ENCODE measurements around the gene MRPL34.
"Not testable (repeated sequence)": the region's sequence is repeated elsewhere in the genome, so short reads cannot be mapped to it uniquely, and the experiment has no call there.

Gene MRPL34

DNA sequence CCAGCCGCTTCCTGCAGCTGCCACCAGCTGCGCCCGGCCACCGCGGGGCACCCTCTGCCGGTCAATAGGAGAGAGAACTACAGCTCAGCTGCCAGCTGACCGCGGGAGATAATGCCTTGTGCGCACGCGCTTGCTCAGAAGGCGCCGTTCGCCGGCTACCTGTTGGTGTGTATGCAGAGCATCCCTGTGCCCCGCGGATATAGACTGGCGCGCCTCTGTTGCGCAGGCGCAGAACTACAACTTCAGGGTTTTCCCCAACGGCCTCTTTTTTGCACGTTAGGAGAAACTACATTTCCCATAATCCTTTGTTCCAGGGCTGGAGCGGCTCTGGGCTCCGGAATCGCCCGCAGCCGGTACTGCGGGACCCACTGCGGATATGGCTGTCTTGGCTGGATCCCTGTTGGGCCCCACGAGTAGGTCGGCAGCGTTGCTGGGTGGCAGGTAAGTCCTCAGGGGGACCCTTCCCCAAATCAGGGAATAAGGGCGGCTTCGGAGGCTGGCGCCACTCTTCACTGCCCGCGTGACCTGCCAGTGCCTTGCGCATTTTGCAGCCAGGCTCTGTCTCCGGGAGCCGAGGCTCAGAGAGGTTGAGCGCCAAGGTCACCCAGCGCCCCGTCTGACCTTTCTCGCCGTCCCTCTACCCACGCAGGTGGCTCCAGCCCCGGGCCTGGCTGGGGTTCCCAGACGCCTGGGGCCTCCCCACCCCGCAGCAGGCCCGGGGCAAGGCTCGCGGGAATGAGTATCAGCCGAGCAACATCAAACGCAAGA is at the start of gene MRPL34:
Gene MRPL34 (plus strand): TSS at position 356 of the 768 bp plus-strand sequence. CDS start 21 bp downstream, at position 377.
- peak; percentile 75 to 88 for DNase-seq (ENCODE audit: low read depth in 2 of 2)

DNA sequence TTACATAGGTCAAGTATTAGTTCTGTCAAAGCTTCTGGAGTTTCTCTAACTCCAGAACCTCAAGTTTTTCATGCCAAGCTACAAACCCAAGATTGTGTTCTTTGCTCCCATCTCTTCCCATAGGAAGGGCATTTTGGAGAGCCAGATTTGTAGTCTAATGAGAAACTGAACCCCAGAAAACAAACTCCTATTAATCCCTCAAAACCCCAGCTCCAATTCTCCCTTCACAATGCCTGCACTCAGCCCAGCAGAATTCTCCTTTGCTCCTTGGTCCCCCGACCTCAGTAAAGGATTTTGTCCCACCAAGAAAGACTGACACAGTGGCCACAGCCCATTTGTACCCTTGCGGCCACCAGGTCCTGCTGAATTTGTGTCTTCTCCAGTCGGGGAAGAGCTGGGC is 49.5 kb upstream of the MRPL34 start:
- DNase-seq (ENCODE audit: low read depth in 2 of 2): no peak

DNA sequence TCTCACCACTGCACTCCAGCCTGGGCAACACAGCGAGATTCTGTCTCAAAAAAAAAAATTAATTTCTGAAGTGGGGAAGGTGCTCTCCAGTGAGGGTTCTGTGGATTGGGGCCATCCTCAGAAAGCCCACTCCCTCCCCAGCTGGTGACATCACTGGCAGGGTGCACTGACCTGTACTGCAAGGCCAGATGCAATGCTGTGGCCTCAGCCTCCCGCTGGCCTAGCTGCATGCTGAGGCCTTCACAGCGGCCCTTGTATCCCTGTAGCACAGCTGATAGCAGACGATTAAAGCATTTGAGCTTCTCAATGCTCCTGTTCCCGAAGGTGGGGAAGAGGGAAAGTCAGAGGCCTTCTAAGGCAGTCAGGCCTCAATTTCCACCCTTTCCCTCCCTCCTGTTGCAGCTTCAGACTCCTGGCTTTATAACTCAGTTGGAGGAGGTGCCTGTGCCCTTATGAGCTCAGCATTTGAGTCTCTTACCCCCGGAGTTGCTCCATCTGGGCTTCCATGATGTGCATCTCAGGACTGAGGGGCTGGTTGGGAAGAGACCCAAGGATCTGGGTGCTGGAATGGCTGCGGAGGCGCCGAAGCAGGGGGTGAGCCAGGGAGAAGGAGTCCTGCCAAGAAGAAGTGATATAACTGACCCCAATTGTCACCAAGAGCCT is 46.4 kb upstream of the MRPL34 start:
- DNase-seq (ENCODE audit: low read depth in 2 of 2): no peak

DNA sequence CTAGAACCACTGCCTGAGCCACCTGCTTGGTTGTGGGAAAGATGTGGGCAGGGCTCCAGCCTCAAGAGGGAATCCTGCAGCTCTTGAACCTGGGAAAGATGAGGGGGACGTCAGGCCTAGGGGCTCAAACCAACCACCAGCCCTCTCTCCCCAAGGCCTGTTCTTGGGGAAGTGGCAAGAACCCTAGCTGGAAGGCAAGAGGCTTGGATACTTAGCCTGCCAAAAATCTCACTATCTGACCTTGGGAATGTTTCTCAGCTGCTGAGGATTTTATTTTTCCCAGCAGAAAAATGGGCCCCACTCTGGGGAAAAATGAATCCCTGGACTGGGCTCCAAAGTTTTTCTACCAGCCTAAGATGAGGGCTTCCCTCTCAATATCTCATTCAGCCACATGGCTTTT is 45.7 kb upstream of the MRPL34 start:
- DNase-seq (ENCODE audit: low read depth in 2 of 2): no peak

DNA sequence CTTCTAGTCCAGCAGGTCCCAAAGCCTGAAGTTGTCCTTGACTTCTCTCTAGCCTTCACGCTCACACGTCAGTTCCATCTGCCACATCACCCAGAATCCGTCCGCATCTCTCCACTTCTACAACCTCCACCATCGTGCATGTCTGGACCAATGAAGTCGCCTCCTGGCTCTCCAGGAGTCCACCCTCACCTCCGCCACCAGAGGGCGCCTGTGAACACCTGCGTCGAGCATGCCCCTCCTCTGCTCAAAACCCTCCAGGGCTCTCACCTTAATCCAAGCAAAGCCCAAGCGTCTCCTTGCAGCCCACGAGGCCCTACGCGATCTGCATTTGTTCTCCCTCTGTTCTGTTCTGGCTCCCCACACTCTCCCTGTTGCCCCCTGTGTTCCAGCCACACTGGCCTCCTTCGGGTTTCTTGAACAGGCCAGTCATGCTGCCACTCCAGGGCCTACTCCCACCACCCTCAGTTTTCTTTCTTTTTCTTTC is 44.8 kb upstream of the MRPL34 start:
- DNase-seq (ENCODE audit: low read depth in 2 of 2): peak; percentile 83 to 87

DNA sequence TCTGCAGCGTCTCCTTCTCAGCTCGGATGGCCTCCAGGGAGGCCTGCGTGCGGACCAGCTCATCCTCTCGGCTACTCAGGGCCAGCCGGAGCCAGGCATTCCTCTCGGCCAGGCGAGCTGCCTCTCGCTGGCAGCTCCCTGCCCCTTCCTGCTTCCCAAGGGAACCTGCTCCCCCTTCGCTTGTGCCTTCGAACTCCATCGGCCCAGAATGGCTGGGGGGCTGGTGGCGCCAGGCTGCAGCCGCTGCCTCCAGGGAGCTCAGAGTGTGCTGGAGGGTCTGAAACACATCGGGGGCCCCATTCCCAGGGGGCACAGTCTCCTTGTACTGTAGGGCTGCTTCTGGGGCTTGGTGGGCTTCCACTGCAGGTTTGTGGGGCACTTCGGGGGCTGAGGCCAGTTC is 43.1 kb upstream of the MRPL34 start:
- DNase-seq (ENCODE audit: low read depth in 2 of 2): no peak

DNA sequence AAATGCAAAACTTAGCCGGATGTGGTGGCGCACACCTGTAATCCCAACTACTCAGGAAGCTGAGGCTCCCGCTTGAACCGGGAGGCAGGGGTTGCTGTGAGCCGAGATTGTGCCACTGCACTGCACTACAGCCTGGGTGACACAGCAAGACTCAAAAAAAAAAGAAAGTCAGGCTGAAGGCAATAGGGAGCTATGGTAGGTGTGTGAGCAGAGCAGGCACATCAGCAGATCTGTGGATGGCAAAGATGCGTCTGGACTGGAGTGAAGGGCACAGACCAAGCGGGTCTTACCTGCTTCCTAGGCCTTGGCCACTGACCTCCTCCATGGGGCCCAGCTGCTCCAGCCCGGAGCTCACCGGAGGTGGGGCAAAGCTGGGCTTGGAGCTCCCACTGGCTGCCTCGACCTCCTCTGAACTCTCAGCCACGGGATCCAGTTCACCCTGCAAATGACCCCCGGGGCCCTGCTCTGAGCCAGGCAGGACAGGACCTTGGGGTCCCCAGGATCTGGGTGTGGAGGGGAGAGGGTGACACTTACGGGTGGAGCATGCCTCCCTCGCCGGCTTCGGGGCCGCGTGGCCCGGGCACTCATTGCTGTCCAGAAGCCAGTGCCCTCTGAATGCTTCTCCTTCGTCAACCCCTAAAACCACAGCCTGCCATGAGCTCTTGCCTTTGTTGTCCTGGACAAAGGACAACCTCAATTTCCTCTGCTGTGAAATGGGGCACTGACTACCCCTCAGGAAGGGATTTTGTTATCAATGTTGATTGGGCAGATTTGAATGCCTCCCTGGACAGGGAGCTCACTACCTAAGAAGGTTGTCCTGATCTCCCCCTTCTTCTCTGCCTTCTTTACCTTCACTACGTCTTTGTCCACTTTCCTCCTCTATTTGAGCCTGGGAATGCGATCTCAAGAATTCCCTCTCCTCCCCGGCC is 41.7 kb upstream of the MRPL34 start:
- no peak for DNase-seq (ENCODE audit: low read depth in 2 of 2)

DNA sequence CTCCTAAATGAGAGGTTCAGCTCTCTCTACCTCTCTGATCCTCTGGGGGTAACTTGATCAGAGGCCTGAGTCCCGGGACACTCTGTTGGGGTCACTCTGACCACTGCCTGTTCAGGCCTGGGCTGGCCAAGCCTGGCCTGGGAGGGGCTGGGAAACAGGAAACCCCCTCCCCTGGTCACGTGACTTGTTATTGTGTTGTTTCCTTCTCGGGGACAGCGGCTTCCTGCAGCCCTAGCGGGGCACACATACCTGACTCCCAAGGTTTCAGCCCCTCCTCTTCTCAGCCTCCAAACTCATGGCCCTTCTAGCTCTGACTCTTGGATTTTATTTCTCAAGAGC is 41.1 kb upstream of the MRPL34 start, which contains the start of gene USHBP1:
Gene USHBP1 (minus strand): TSS at position 105 of the 339 bp plus-strand sequence. CDS start 446 bp downstream, outside the sequence.
- no peak for DNase-seq (ENCODE audit: low read depth in 2 of 2)

DNA sequence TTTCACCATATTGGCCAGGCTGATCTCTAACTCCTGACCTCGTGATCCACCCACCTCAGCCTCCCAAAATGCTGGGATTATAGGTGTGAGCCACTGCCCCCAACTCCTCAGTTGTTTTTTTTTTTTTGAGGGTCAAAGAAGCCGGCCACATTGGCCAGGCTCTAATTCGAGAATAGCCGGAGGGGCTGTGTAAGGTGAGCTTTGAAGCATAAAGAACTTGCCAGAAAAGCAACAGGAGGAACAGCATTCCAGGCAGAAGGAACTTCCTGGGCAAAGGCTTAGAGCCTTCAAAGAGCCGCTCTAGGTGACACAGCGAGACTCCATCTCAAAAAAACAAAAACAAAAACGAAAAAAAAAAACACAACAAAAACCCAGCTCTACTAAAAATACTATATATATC is 39.6 kb upstream of the MRPL34 start:
- no peak for DNase-seq (ENCODE audit: low read depth in 2 of 2)

DNA sequence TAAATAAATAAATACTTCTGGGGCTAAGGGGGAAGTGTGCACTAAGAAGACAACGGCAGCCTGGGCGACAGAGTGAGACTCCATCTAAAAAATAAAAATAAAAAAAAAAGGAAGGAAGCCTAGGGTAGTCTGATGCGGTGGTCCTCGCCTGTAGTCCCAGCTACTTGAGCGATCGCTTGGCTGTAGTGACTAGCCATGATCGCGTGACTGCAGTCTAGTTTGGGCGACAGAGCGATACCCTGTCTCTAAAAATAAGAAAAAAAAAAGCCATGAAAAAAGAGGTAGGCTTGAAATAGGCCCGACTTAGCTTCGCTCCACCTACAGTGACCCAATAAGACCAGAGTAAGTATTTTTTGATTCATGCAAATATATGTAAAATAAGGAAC is 39.1 kb upstream of the MRPL34 start:
- DNase-seq (ENCODE audit: low read depth in 2 of 2): no peak

DNA sequence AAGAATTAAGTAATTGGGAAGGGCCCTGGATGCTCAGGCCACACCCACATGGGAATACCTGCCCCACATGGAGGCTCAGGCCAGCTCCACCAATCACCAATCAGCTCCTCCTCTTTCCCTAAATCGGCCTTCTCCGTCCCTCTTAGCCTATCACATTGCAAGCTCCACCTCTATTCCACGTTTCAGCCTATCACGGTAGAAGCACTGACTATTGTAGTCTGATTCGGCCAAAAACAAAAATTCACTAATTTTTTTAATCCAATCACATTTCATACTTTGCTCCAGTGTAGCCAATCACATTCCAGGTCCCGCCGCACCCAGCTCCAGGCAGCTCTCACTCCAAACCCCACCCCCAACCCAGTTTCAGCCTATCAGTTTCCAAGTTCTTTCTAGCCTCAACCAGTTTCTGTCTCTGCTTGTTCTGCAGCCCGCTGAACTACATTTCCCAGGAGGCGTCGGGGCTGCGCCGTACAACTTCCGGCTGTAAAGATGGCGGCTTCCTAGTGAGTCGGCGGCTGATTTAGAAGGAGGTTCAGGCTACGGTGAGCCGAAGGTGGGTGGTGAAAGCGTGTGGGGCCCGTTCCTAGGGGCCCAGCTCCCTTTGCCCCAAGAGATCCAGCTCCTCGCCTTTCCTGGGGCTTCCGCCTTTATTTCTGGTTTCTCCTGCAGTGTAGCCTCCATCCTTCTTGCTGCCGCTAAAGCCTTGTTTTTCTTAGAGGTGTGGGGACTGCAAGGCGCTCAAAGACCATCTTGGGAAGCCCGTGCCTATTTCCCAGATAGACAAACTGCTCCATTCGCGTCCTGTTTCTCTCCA is 38.5 kb upstream of the MRPL34 start, which contains the start of gene BABAM1:
Gene BABAM1 (plus strand): TSS at position 469 of the 814 bp plus-strand sequence. CDS start 1,364 bp downstream, outside the sequence.
- peak; percentile 83 to 88 for DNase-seq (ENCODE audit: low read depth in 2 of 2)

DNA sequence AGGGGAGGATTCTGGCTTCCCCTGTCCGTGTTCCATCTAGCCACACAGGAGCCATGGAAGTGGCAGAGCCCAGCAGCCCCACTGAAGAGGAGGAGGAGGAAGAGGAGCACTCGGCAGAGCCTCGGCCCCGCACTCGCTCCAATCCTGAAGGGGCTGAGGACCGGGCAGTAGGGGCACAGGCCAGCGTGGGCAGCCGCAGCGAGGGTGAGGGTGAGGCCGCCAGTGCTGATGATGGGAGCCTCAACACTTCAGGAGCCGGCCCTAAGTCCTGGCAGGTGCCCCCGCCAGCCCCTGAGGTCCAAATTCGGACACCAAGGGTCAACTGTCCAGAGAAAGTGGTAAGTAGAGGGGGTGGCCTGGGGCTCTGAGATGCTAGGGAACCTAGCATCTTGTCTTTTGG is 36.9 kb upstream of the MRPL34 start:
- DNase-seq (ENCODE audit: low read depth in 2 of 2): no peak

DNA sequence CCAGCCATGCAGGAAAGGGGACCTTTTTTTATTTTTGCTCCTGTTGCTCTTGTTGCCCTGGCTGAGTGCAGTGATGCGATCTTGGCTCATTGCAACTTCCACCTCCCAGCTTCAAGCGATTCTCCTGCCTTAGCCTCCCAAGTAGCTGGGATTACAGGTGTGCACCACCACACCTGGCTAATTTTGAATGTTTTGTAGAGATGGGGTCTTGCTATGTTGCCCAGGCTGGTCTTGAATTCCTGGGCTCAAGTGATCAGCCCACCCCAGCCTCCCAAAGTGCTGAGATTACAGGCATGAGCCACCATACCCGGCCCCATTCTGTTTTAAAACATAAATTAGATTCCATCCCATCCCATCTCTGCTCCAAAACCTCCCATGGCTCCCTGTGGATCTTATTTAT is 30.8 kb upstream of the MRPL34 start:
- not testable (repeated sequence) for DNase-seq (ENCODE audit: low read depth in 2 of 2)

DNA sequence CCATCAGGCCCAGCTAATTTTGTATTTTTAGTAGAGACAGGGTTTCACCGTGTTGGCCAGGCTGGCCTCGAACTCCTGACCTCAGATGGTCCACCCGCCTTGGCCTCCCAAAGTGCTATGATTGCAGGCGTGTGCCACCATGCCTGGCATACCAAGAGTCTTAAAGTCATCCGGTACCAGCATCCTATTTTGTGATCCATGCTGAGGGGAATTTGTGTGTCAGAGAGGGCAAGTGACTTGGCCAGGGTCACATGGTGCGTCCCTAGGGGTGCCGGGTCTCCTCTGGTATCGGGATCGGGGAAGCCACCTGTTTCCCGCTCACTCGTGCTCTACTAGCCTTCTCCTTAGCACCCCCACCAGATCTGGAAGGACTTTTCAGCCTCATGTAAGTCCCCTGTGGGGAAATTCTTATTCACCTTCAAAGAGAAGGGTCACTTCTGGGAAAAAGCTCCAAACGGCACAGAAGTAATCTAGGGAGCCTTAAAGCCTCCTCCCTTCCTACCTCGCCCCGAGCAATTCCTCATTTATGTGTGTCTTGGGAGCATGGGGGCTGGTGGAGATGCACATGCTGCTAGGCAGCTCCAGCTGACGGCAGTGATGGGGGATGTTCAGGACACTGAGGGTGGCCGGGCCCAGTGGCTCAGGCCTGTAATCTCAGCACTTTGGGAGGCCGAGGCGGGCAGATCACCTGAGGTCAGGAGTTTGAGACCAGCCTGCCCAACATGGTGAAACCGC is 30.1 kb upstream of the MRPL34 start:
- no peak for DNase-seq (ENCODE audit: low read depth in 2 of 2)

DNA sequence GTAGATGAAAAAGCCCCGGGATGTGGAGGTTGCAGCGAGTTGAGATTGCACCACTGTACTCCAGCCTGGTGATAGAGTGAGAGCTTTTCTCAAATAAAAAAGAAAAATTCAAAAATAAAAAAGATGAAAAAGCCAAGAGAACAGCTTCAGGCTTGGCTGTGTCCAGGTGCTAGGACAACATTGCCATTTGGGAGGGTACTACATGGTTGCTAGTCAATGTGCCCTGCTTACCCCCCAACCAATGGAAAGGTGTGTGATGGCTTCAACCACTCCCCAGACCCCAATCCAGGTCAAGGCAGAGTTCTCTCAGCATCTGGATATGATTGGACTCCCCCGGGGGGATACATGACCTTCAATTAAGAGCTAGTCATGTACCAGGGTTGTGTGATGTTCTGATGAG is 26.2 kb upstream of the MRPL34 start:
- no peak for DNase-seq (ENCODE audit: low read depth in 2 of 2)

DNA sequence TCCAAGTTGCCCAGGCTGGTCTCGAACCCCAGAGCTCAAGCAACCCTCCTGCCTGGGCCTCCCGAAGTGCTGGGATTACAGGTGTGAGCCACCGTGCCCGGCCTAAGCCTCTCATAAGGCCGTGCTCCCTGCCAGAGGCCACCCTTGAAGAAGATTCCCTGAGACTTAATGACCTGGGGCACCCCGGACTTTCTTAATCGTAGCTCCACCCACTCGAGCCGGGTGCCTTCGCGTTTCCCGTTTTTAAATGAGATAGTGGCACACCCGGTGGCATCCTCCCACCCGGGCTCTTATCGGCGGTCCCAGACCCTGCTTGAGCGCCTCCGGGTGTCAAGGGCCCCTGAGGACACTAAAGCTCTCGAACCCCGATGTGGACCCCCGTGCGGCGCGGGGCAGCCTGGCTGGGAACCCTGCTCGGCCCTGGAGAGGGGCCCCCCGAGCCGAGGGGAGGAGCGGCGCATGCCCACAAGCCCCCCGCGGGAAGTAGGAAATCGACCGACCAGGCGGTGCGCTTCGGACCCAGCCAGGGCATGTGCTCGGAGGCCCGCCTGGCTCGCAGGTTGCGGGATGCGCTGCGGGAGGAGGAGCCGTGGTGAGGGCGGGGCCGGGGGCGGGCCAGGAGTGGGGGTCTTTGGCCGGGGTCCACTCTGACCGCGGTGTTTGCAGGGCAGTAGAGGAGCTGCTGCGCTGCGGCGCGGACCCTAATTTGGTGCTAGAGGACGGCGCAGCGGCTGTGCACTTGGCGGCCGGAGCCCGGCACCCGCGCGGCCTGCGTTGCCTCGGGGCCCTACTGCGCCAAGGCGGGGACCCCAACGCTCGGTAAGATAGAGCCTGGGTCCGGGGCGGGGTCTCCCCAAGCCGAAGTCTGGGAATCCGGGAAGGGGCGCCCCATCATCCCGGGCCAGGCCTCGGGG is 24.0 kb upstream of the MRPL34 start, which contains the start of gene ANKLE1:
Gene ANKLE1 (plus strand): TSS at position 511 of the 914 bp plus-strand sequence. CDS start 20 bp downstream, at position 531.
- DNase-seq (ENCODE audit: low read depth in 2 of 2): peak in 1 of 2 donors; percentile 10

DNA sequence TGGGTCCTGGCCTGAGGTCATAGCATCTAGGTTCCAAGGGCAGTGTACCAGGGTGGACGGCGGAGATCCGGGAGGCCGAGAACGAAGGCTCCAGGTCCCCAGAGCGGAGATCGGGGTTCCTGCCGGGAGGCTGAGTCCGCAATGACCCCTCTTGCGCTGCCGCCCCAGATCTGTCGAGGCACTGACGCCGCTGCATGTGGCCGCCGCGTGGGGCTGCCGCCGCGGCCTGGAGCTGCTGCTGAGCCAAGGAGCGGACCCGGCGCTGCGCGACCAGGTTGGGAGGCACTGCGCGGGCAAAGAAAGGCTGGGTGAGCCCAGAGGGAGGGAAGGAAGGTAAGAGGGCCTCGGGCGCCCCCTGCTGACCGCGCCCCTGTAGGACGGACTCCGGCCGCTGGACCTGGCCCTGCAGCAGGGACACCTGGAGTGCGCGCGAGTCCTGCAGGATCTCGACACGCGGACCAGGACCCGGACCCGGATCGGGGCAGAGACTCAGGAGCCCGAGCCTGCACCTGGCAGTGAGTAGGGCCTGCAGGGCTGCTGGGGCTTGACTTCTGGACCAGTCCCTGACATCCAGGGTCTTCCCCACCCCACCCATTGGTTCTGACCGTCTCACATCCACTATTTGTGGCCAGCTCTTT is 23.1 kb upstream of the MRPL34 start:
- peak; percentile 65 to 68 for DNase-seq (ENCODE audit: low read depth in 2 of 2)

DNA sequence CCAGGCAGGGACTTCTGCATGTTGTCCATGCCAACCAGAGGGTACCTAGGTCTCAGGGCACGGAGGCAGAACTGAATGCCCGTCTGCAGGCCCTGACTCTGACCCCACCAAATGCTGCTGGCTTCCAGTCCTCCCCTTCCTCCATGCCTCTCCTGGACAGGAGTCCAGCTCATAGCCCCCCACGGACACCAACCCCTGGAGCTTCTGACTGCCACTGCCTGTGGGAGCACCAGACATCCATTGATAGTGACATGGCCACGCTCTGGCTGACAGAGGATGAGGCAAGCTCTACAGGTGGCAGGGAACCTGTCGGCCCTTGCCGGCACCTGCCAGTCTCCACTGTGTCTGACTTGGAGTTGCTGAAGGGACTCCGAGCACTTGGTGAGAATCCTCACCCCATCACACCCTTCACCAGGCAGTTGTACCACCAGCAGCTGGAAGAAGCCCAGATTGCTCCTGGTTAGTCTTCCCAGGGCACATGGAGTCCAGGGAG is 22.1 kb upstream of the MRPL34 start:
- DNase-seq (ENCODE audit: low read depth in 2 of 2): no peak
